Colonic mucosa (tissue), 4 donors: ENCODE data around the gene SEC14L3. TPM values are rescaled to one million over a fixed set of nuclear protein-coding genes. Genes with fewer than 3 reads are reported as not detected.

Experiments used
- DNase-seq: peaks from one replicate; pipeline ENCODE4 v3.0.0-alpha.2; 2020
- H3K27ac ChIP-seq: fragments of 200-600 bp; one replicate; pipeline ENCODE4 v1.8.0; 2021
- H3K27me3 ChIP-seq: fragments of 200-600 bp; one replicate; pipeline ENCODE4 v1.8.0; 2021
- H3K36me3 ChIP-seq: fragments of 200-600 bp; one replicate; pipeline ENCODE4 v1.8.0; 2021
- H3K4me1 ChIP-seq: fragments of 200-600 bp; one replicate; pipeline ENCODE4 v1.8.0; 2021; ENCODE audit warnings: mild to moderate bottlenecking
- H3K4me3 ChIP-seq: fragments of 200-600 bp; one replicate; pipeline ENCODE4 v1.8.0; 2021
- H3K9ac ChIP-seq, 2 donors: one replicate each; pipeline ENCODE4 v1.7.0; 2013; ENCODE audit warnings: control low read depth in 2 of 2, low read depth in 2 of 2, low read length in 2 of 2
- H3K9me3 ChIP-seq: fragments of 200-600 bp; one replicate; pipeline ENCODE4 v1.8.0; 2021
- intact Hi-C: fragments of 100-400 bp; cut with DNase I; formaldehyde crosslinking; loops from one replicate; pipeline ENCODE4 v1.14.1; 2022
- total RNA-seq, 2 donors: library from RNA; stranded (reverse); fragmentation: NEBNext Ultra II Directional in 1 of 2; extraction: Animal tissue kit (Norgen Biotek cat#: 25700) in 1 of 2; gene quantifications; one replicate each; pipeline ENCODE4 v1.2.1, GENCODE V29; 2021
- TF ChIP-seq, protein P1 (sequence below): fragments of 200-600 bp; IDR thresholded peaks from one replicate; pipeline ENCODE4 v1.8.0; 2022; ENCODE audit warnings: antibody characterized with exemption, mild to moderate bottlenecking
- donor health status: healthy.
- donor health status: DM: no; HTN: no; CAD: no.
- donor health status: DM: no; HTN: no; CAD: no.

The SEC14L3 gene
- total RNA-seq, 2 donors from 2014 or later: not detected

- H3K27ac ChIP-seq: no peak overlapping the region
- H3K9ac ChIP-seq: no peak overlapping the region
- no peaks in the 10 kb centered on the region for H3K27me3 ChIP-seq
- no peaks in the 10 kb centered on the region for H3K9me3 ChIP-seq
- TF ChIP-seq, protein P1, sequence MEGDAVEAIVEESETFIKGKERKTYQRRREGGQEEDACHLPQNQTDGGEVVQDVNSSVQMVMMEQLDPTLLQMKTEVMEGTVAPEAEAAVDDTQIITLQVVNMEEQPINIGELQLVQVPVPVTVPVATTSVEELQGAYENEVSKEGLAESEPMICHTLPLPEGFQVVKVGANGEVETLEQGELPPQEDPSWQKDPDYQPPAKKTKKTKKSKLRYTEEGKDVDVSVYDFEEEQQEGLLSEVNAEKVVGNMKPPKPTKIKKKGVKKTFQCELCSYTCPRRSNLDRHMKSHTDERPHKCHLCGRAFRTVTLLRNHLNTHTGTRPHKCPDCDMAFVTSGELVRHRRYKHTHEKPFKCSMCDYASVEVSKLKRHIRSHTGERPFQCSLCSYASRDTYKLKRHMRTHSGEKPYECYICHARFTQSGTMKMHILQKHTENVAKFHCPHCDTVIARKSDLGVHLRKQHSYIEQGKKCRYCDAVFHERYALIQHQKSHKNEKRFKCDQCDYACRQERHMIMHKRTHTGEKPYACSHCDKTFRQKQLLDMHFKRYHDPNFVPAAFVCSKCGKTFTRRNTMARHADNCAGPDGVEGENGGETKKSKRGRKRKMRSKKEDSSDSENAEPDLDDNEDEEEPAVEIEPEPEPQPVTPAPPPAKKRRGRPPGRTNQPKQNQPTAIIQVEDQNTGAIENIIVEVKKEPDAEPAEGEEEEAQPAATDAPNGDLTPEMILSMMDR: peak; percentile 62
- DNase-seq: peak; percentile 49
- H3K4me1 ChIP-seq: no peaks in the 10 kb centered on the region
- H3K36me3 ChIP-seq: no peaks in the 10 kb centered on the region
- H3K4me3 ChIP-seq: no peak overlapping the region
- intact Hi-C loops: loop anchor here (5.0 to 10.0 kb wide), 3 partner anchors 42 to 310 kb away; partner anchors contain the start of gene TCN2
These were observed 27.0 kb downstream of the SEC14L3 start for GRCh38 chr22:30444632-30445437.

- Histone ChIP-seq H3K4me1 (no peaks in the 10 kb centered on the region), H3K27ac (no peak overlapping the region), H3K9ac (no peak overlapping the region), H3K36me3 (no peaks in the 10 kb centered on the region), H3K27me3 (no peaks in the 10 kb centered on the region), H3K9me3 (no peaks in the 10 kb centered on the region), H3K4me3 (no peak overlapping the region)
- TF ChIP-seq, protein P1: no peak
- DNase-seq: no peak
- intact Hi-C loops: loop anchor here (10.0 kb wide), 2 partner anchors 164 to 314 kb away; partner anchors contain the start of gene TCN2
These were observed 30.7 kb downstream of the SEC14L3 start for GRCh38 chr22:30441088-30441487.

GRCh38 chr22:30439836-30440235 lies 32.0 kb downstream of the SEC14L3 start:
- TF ChIP-seq, protein P1: no peak
- H3K4me3 ChIP-seq: no peak overlapping the region
- no peaks in the 10 kb centered on the region for H3K4me1 ChIP-seq
- intact Hi-C loops: loop anchor here (10.0 kb wide), 2 partner anchors 165 to 315 kb away; partner anchors contain the start of gene TCN2
- H3K27ac ChIP-seq: no peak overlapping the region
- H3K36me3 ChIP-seq: no peaks in the 10 kb centered on the region
- H3K9ac ChIP-seq: no peak overlapping the region
- no peaks in the 10 kb centered on the region for H3K27me3 ChIP-seq
- no peaks in the 10 kb centered on the region for H3K9me3 ChIP-seq
- DNase-seq: no peak

DNA sequence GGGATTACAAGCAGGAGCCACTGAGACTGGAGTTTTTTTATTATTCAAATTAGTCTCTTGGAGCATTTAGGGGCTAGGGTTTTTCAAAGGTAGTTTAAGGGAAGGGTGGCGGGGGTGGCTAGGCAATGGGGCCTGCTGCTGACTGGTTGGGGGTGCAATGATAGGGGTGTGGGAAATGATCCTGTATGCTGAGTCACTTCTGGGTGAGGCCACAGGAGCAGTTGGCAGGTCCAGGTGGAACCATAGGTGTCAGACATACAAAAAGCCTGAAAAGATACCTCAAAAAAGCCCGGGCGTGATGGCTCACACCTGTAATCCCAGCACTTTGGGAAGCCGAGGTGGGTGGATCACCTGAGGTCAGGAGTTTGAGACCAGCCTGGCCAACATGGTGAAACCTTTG lies 32.6 kb downstream of the SEC14L3 start:
- no peak overlapping the region for H3K4me3 ChIP-seq
- H3K4me1 ChIP-seq: no peaks in the 10 kb centered on the region
- no peak overlapping the region for H3K27ac ChIP-seq
- TF ChIP-seq, protein P1: no peak
- no peaks in the 10 kb centered on the region for H3K27me3 ChIP-seq
- intact Hi-C loops: no loop called here
- no peak overlapping the region for H3K9ac ChIP-seq
- H3K9me3 ChIP-seq: no peaks in the 10 kb centered on the region
- H3K36me3 ChIP-seq: no peaks in the 10 kb centered on the region
- DNase-seq: no peak

- H3K4me3 ChIP-seq: no peak overlapping the region
- no peak overlapping the region for H3K9ac ChIP-seq
- H3K27ac ChIP-seq: no peak overlapping the region
- no peaks in the 10 kb centered on the region for H3K36me3 ChIP-seq
- TF ChIP-seq, protein P1: no peak
- H3K4me1 ChIP-seq: no peaks in the 10 kb centered on the region
- intact Hi-C loops: no loop called here
- peak; percentile 44 for DNase-seq
- H3K27me3 ChIP-seq: no peaks in the 10 kb centered on the region
- H3K9me3 ChIP-seq: no peaks in the 10 kb centered on the region
These were observed 33.3 kb downstream of the SEC14L3 start for GRCh38 chr22:30438559-30438958.
